HepG2 (cell line): Measurements from ENCODE around the gene SART1. TPM values are rescaled to one million over a fixed set of nuclear protein-coding genes. Genes with fewer than 3 reads are reported as not detected.
A peak's percentile ranks its signal among the peaks of the same experiment; 100 is the strongest.

Source experiments
- ATAC-seq: fragments of 200-7000 bp; cut with Tn5 transposase; 3 replicates; pipeline ENCODE4 v1.9.1; 2020; ENCODE audit warnings: mild to moderate bottlenecking, moderate library complexity
- BruUV-seq: library from RNA; stranded (reverse); fragments of 400-500 nt; replicated peaks from 2 replicates; lab custom pipeline; 2021; lab: Mats Ljungman, UMichigan
- CTCF ChIA-PET: fragments of 300-600 bp; formaldehyde crosslinking; extraction: SDS; loops from one replicate; lab custom pipeline; 2021; ENCODE audit warnings: low total read pairs, inconsistent platforms, low intra/inter-chr PET ratio; lab: Yijun Ruan, JAX
- POLR2A ChIA-PET: fragments of 350-600 bp; sonication (Branson Sonifier 250); formaldehyde crosslinking; loops from one replicate; lab custom pipeline; 2020; ENCODE audit warnings: antibody characterized with exemption, inconsistent platforms; lab: Yijun Ruan, JAX
- DNase-seq: peaks from one replicate; pipeline ENCODE4 v3.0.0-alpha.2; 2015; ENCODE audit warnings: low spot score
- FAIRE-seq: peaks from 3 replicates; lab custom pipeline; 2011; peaks lifted over from hg19 to GRCh38; lab: Jason Lieb, UNC
- H2AFZ ChIP-seq: one replicate; pipeline ENCODE4 v1.6.1; 2011; ENCODE audit warnings: low read length, inconsistent platforms
- H3K27ac ChIP-seq: fragments of 300-600 bp; 3 replicates; pipeline ENCODE4 v1.8.0; 2011; ENCODE audit warnings: mixed run types, mild to moderate bottlenecking, mixed read lengths, low read length, inconsistent platforms; ENCODE audit not compliant: insufficient read depth; ENCODE audit errors: extremely low read length
- H3K27me3 ChIP-seq, 2 experiments: fragments of 200-600 bp in 1 of 2; 2 replicates in 1 of 2; 3 replicates in 1 of 2; pipeline versions ENCODE4 v1.6.0 to v1.8.0; 2011; ENCODE audit warnings: low read length in 2 of 2, mild to moderate bottlenecking in 2 of 2, moderate library complexity in 2 of 2, inconsistent platforms in 1 of 2; ENCODE audit not compliant: insufficient read depth in 2 of 2, control insufficient read depth in 1 of 2
- H3K36me3 ChIP-seq, 2 experiments: fragments of 200-600 bp in 1 of 2; replicated peaks in 1 of 2; 2 replicates in 1 of 2; 3 replicates in 1 of 2; pipeline versions ENCODE4 v1.5.1 to v1.8.0; 2011; ENCODE audit warnings: low read length in 2 of 2, inconsistent platforms in 1 of 2; ENCODE audit not compliant: insufficient read depth in 2 of 2, control insufficient read depth in 1 of 2
- H3K4me1 ChIP-seq: 2 replicates; pipeline ENCODE4 v1.5.1; 2012; ENCODE audit warnings: low read length, inconsistent platforms; ENCODE audit not compliant: insufficient read depth
- H3K4me2 ChIP-seq: 2 replicates; pipeline ENCODE4 v1.6.0; 2011; ENCODE audit warnings: low read depth, low read length, inconsistent platforms
- H3K4me3 ChIP-seq, 3 experiments: fragments of 200-600 bp in 1 of 3; sonication (generic), shearing (Covaris generic) in 1 of 3; replicated peaks in 1 of 3; 2 replicates each; pipeline ENCODE4 v1.5.1; 2011 to 2016; ENCODE audit warnings: low read length in 3 of 3, inconsistent platforms in 2 of 3, low read depth in 2 of 3, mild to moderate bottlenecking in 2 of 3, control low read depth in 1 of 3, mixed read lengths in 1 of 3; ENCODE audit not compliant: insufficient read depth in 1 of 3
- H3K79me2 ChIP-seq: one replicate; pipeline ENCODE4 v1.6.1; 2011; ENCODE audit warnings: low read length, inconsistent platforms; ENCODE audit not compliant: insufficient read depth
- H3K9ac ChIP-seq: 2 replicates; pipeline ENCODE4 v1.6.0; 2011; ENCODE audit warnings: mild to moderate bottlenecking, low read depth, low read length, inconsistent platforms; ENCODE audit not compliant: insufficient read depth
- H3K9me3 ChIP-seq: 2 replicates; pipeline ENCODE4 v1.5.1; 2012; ENCODE audit warnings: mild to moderate bottlenecking, low read length
- H4K20me1 ChIP-seq: 2 replicates; pipeline ENCODE4 v1.6.0; 2011; ENCODE audit warnings: inconsistent platforms, mild to moderate bottlenecking, low read length, moderate library complexity; ENCODE audit not compliant: insufficient read depth
- CSRNP1 ChIP-seq: sonication (generic); formaldehyde crosslinking; IDR thresholded peaks from 2 replicates; pipeline ENCODE4 v1.8.1; 2023; ENCODE audit warnings: mild to moderate bottlenecking, missing genetic modification reagents
- JUNB ChIP-seq: sonication (generic); formaldehyde crosslinking; IDR thresholded peaks from 2 replicates; pipeline ENCODE4 v1.8.0; 2022; ENCODE audit warnings: missing genetic modification reagents, mild to moderate bottlenecking, borderline replicate concordance
- NFKB2 ChIP-seq: sonication (generic); formaldehyde crosslinking; IDR thresholded peaks from 2 replicates; pipeline ENCODE4 v1.4.0; 2020; ENCODE audit warnings: missing genetic modification reagents, borderline replicate concordance
- ZNF530 ChIP-seq: sonication (generic); formaldehyde crosslinking; IDR thresholded peaks from 2 replicates; pipeline ENCODE4 v1.5.0; 2020; ENCODE audit warnings: low read depth, mild to moderate bottlenecking, missing genetic modification reagents
- ZNF563 ChIP-seq: sonication (generic); formaldehyde crosslinking; IDR thresholded peaks from 2 replicates; pipeline ENCODE4 v1.8.0; 2022; ENCODE audit warnings: mild to moderate bottlenecking, moderate library complexity, missing genetic modification reagents
- WGBS: methylation state at CpG from one replicate; pipeline ENCODE4 v1.1.6; 2017; ENCODE audit warnings: low lambda C conversion rate; 5-methylcytosine and 5-hydroxymethylcytosine counted together
- in situ Hi-C: cut with HindIII; loops from 2 replicates; pipeline ENCODE4 v1.10.0; 2017; ENCODE audit warnings: low pct_unique_long_range_greater_than_20kb; ENCODE audit not compliant: extremely low pct_ligation_motif_present
- intact Hi-C: fragments of 100-400 bp; cut with micrococcal nuclease; formaldehyde crosslinking; loops from one replicate; pipeline ENCODE4 v1.10.0; 2022; ENCODE audit not compliant: unreplicated experiment
- polyA plus RNA-seq, 8 experiments: library from polyadenylated mRNA; depleted of rRNA in 3 of 8; stranded (reverse) in 7 of 8; unstranded in 1 of 8; fragments of >200 nt; fragmentation: Illumina TruSeq in 4 of 8; extraction: Trizol in 4 of 8; gene quantifications; 2 replicates each; pipeline versions ENCODE4 v1.2.1 to v1.2.3, GENCODE V29; 2011 to 2016; ENCODE audit warnings: low read depth in 4 of 8, missing spikeins in 1 of 8, mixed read lengths in 1 of 8; ENCODE audit not compliant: insufficient read depth in 1 of 8
- total RNA-seq, 5 experiments: library from RNA; depleted of rRNA; stranded (reverse); fragments of >200 nt; fragmentation: Illumina TruSeq; extraction: Trizol; gene quantifications; 2 replicates each; pipeline ENCODE4 v1.2.3, GENCODE V29; 2016; ENCODE audit warnings: low read depth in 1 of 5

SART1 gene
- total and polyA plus RNA-seq, 2 of the 13 experiments (the other 11 are each of a cell fraction or from before 2014, with no cell fraction given), result 11.3 to 22.5 TPM

DNA sequence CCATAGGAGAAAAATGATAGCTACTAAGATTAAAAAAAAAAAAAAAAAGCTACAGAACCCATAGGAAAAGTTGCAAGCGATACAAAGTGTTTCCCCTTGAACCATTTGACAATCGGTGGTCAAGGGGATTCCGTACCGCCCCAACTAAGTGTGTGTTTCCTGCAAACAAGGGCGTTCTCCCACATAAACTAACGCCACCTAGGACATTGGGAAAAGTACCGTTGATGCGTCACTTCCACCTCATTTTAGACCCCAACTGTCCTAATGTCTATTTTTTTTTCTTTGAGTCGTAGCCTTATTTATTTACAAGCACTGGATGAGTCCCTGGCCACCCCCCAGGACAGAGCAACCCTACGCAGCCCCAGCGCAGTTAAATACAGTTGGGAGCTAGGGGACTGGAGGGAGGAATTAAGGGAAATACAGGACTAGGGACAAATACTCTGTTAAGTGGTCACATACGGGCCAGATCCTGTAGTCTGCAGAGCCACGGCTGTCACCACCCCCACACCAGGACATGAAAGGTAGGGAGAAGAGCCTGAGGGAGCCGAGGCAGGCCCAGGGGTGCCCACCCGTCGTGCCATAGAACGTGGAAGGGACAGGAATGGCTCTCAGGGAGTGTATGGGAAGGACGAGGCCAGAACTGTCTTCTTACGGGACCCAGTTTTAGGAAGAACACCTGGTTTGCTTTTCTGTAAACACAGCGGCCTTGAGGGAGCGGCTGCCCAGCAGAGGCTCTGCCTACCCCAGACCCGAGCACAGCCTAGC, 21.5 kb downstream of the SART1 start:
- ChIA-PET CTCF (no interaction called here), POLR2A (no interaction called here)
- H3K9me3 ChIP-seq, result no peaks in the 10 kb centered on the region
- 62% methylated on average over 22 of the region's 22 CpGs for WGBS
- H4K20me1 ChIP-seq, result no peaks in the 10 kb centered on the region
- H3K4me3 ChIP-seq, result peak overlapping the region in 1 of 3 experiments; percentile 23; a peak in 1 of 6 replicates
- peaks cover 15% of the 10 kb centered on the region for H3K4me1 ChIP-seq
- TF ChIP-seq ZNF530 (CRISPR knock-in tag) (no peak), JUNB (CRISPR knock-in tag) (no peak), CSRNP1 (no peak), ZNF563 (CRISPR knock-in tag) (no peak), NFKB2 (CRISPR knock-in tag) (no peak)
- intact Hi-C loops (no loop called here), in situ Hi-C loops (loop anchor here (10.0 kb wide), 1 partner anchor 268 kb away; the partner anchor contains the start of gene KAT5)
- H3K36me3 ChIP-seq, result 0 out of 5 replicates have a peak, but pooled peaks cover 2 to 6% of the 10 kb centered on the region in 2 experiments
- H3K79me2 ChIP-seq, result no peaks in the 10 kb centered on the region
- DNase-seq (no peak), FAIRE-seq (no peak), ATAC-seq (peak; percentile 27)
- no TSS peak for BruUV-seq
- H3K4me2 ChIP-seq, result peak overlapping the region; percentile 20; the same call in 1 of the 2 replicates
- no peak overlapping the region for H2AFZ ChIP-seq
- H3K9ac ChIP-seq, result no peak overlapping the region
- H3K27ac ChIP-seq, result no peak overlapping the region
- H3K27me3 ChIP-seq, result no peaks in the 10 kb centered on the region; a peak in 1 of 5 replicates
